ENCODE results near the gene KIAA1671. TPM values are rescaled to one million over a fixed set of nuclear protein-coding genes. Genes with fewer than 3 reads are reported as not detected.

Gene KIAA1671
- total RNA-seq, 1 experiment from 2014 or later: 18.6 TPM

- DNase-seq (no peak), ATAC-seq (no peak)
- no TSS peak for BruUV-seq (replicated peaks)
- ChIA-PET POLR2A (ENCODE audit: unreplicated experiment) (no interaction called here), CTCF (interaction anchor here (0.6 kb wide), 1 partner anchor 104 kb away, joined by 5 read pairs; no protein-coding TSS in a partner anchor)
- Histone ChIP-seq H3K4me2 (ENCODE audit: low read length) (no peak overlapping the region), H3K27ac (ENCODE audit: low read length) (no peak overlapping the region), H3K36me3 (ENCODE audit: low read depth, low read length) (no peaks in the 10 kb centered on the region), H3K4me3 (ENCODE audit: low read length) (no peak overlapping the region), H2AFZ (ENCODE audit: low read length) (no peak overlapping the region), H3K9ac (ENCODE audit: low read length) (no peak overlapping the region), H3K9me3 (ENCODE audit: low read length) (no peaks in the 10 kb centered on the region), H3F3A (ENCODE audit: low read length, unreplicated experiment) (no peaks in the 10 kb centered on the region), H3K4me1 (ENCODE audit: insufficient read depth, low read length) (no peaks in the 10 kb centered on the region), H3K79me2 (ENCODE audit: low read length) (no peaks in the 10 kb centered on the region), H3K9me2 (replicated peaks; ENCODE audit: low read length) (no peaks in the 10 kb centered on the region), H4K20me1 (ENCODE audit: low read length) (no peaks in the 10 kb centered on the region), H3K27me3 (ENCODE audit: low read length) (no peaks in the 10 kb centered on the region)
- TF ChIP-seq EZH2phosphoT487 (IDR thresholded peaks at IDR 0.05; ENCODE audit: borderline replicate concordance, low read length): no peak
- TF ChIP-seq CTCF (conservative IDR thresholded peaks at IDR 0.05; ENCODE audit: low read depth, low read length): no peak
- TF ChIP-seq EZH2 (IDR thresholded peaks at IDR 0.05; ENCODE audit: low read length, unreplicated experiment): no peak
- intact Hi-C loops (cut with micrococcal nuclease): no loop called here
Measured at GRCh38 chr22:25061134-25061533, 108.6 kb downstream of the KIAA1671 start.

GRCh38 chr22:25061605-25062376 lies 109.3 kb downstream of the KIAA1671 start:
- Histone ChIP-seq H3K4me2 (ENCODE audit: low read length) (no peak overlapping the region), H3K9me3 (ENCODE audit: low read length) (no peaks in the 10 kb centered on the region), H3F3A (ENCODE audit: low read length, unreplicated experiment) (no peaks in the 10 kb centered on the region), H4K20me1 (ENCODE audit: low read length) (no peaks in the 10 kb centered on the region), H3K27me3 (ENCODE audit: low read length) (no peaks in the 10 kb centered on the region), H3K4me1 (ENCODE audit: insufficient read depth, low read length) (no peaks in the 10 kb centered on the region), H3K27ac (ENCODE audit: low read length) (no peak overlapping the region), H3K36me3 (ENCODE audit: low read depth, low read length) (no peaks in the 10 kb centered on the region), H3K79me2 (ENCODE audit: low read length) (no peaks in the 10 kb centered on the region), H3K4me3 (ENCODE audit: low read length) (no peak overlapping the region), H3K9ac (ENCODE audit: low read length) (no peak overlapping the region), H2AFZ (ENCODE audit: low read length) (no peak overlapping the region), H3K9me2 (replicated peaks; ENCODE audit: low read length) (no peaks in the 10 kb centered on the region)
- ATAC-seq (no peak), DNase-seq (no peak)
- TF ChIP-seq EZH2 (IDR thresholded peaks at IDR 0.05; ENCODE audit: low read length, unreplicated experiment) (no peak), EZH2phosphoT487 (IDR thresholded peaks at IDR 0.05; ENCODE audit: borderline replicate concordance, low read length) (no peak), CTCF (conservative IDR thresholded peaks at IDR 0.05; ENCODE audit: low read depth, low read length) (no peak)
- intact Hi-C loops (cut with micrococcal nuclease): no loop called here
- ChIA-PET POLR2A (ENCODE audit: unreplicated experiment) (no interaction called here), CTCF (no interaction called here)
- BruUV-seq (replicated peaks): no TSS peak

- no peaks in the 10 kb centered on the region for H3K36me3 ChIP-seq (ENCODE audit: low read depth, low read length)
- no peaks in the 10 kb centered on the region for H4K20me1 ChIP-seq (ENCODE audit: low read length)
- BruUV-seq (replicated peaks): no TSS peak
- H3K27ac ChIP-seq (ENCODE audit: low read length): no peak overlapping the region
- H3K4me1 ChIP-seq (ENCODE audit: insufficient read depth, low read length): no peaks in the 10 kb centered on the region
- ATAC-seq (no peak), DNase-seq (no peak)
- no peak overlapping the region for H3K4me3 ChIP-seq (ENCODE audit: low read length)
- H3K27me3 ChIP-seq (ENCODE audit: low read length): no peaks in the 10 kb centered on the region
- TF ChIP-seq EZH2 (IDR thresholded peaks at IDR 0.05; ENCODE audit: low read length, unreplicated experiment) (no peak), CTCF (conservative IDR thresholded peaks at IDR 0.05; ENCODE audit: low read depth, low read length) (no peak), EZH2phosphoT487 (IDR thresholded peaks at IDR 0.05; ENCODE audit: borderline replicate concordance, low read length) (no peak)
- H3F3A ChIP-seq (ENCODE audit: low read length, unreplicated experiment): no peaks in the 10 kb centered on the region
- POLR2A ChIA-PET (ENCODE audit: unreplicated experiment): no interaction called here
- H3K9me3 ChIP-seq (ENCODE audit: low read length): no peaks in the 10 kb centered on the region
- no peaks in the 10 kb centered on the region for H3K9me2 ChIP-seq (replicated peaks; ENCODE audit: low read length)
- intact Hi-C loops (cut with micrococcal nuclease): no loop called here
- no peak overlapping the region for H3K4me2 ChIP-seq (ENCODE audit: low read length)
- H3K79me2 ChIP-seq (ENCODE audit: low read length): no peaks in the 10 kb centered on the region
- CTCF ChIA-PET: no interaction called here
- no peak overlapping the region for H3K9ac ChIP-seq (ENCODE audit: low read length)
- H2AFZ ChIP-seq (ENCODE audit: low read length): no peak overlapping the region
Measured at GRCh38 chr22:25062386-25063085, 110.0 kb downstream of the KIAA1671 start.
